ENCODE data around the gene TPRA1.

DNA sequence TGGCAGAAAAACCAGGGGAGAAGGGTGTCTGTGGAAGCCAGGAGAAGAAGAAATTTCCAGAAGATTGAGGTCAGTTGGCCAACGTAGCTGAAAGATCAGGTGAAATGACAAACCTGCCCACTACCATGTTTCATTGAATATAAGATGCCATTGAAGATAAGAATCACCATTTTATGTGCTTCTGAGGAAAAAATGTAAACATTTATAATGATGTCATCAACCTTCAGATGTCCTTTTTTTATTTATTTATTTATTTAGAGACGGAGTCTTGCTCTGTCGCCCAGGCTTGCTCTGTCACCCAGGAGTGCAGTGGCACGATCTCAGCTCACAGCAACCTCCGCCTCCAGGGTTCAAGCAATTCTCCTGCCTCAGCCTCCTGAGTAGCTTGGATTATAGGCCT, 33.5 kb upstream of the TPRA1 start:
- TF ChIP-seq, protein P1, sequence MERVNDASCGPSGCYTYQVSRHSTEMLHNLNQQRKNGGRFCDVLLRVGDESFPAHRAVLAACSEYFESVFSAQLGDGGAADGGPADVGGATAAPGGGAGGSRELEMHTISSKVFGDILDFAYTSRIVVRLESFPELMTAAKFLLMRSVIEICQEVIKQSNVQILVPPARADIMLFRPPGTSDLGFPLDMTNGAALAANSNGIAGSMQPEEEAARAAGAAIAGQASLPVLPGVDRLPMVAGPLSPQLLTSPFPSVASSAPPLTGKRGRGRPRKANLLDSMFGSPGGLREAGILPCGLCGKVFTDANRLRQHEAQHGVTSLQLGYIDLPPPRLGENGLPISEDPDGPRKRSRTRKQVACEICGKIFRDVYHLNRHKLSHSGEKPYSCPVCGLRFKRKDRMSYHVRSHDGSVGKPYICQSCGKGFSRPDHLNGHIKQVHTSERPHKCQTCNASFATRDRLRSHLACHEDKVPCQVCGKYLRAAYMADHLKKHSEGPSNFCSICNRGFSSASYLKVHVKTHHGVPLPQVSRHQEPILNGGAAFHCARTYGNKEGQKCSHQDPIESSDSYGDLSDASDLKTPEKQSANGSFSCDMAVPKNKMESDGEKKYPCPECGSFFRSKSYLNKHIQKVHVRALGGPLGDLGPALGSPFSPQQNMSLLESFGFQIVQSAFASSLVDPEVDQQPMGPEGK (CRISPR knock-in tag; IDR thresholded peaks at IDR 0.05; ENCODE audit: borderline replicate concordance), result no peak
- TF ChIP-seq, protein P2, sequence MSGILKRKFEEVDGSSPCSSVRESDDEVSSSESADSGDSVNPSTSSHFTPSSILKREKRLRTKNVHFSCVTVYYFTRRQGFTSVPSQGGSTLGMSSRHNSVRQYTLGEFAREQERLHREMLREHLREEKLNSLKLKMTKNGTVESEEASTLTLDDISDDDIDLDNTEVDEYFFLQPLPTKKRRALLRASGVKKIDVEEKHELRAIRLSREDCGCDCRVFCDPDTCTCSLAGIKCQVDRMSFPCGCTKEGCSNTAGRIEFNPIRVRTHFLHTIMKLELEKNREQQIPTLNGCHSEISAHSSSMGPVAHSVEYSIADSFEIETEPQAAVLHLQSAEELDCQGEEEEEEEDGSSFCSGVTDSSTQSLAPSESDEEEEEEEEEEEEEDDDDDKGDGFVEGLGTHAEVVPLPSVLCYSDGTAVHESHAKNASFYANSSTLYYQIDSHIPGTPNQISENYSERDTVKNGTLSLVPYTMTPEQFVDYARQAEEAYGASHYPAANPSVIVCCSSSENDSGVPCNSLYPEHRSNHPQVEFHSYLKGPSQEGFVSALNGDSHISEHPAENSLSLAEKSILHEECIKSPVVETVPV (CRISPR knock-in tag; IDR thresholded peaks at IDR 0.05), result no peak
- TF ChIP-seq TCF4 (CRISPR knock-in tag; IDR thresholded peaks at IDR 0.05; ENCODE audit: borderline replicate concordance) (no peak), ARNTL (CRISPR knock-in tag; IDR thresholded peaks at IDR 0.05; ENCODE audit: borderline replicate concordance, low read depth) (no peak), ZFP30 (CRISPR knock-in tag; IDR thresholded peaks at IDR 0.05) (no peak), ZNF70 (CRISPR knock-in tag; IDR thresholded peaks at IDR 0.05) (no peak), GLIS3 (CRISPR knock-in tag; IDR thresholded peaks at IDR 0.05) (no peak), RARB (CRISPR knock-in tag; IDR thresholded peaks at IDR 0.05) (no peak), ESRRG (CRISPR knock-in tag; IDR thresholded peaks at IDR 0.05) (no peak), BACH2 (CRISPR knock-in tag; IDR thresholded peaks at IDR 0.05; ENCODE audit: borderline replicate concordance) (no peak)
- TF ChIP-seq, protein P3, sequence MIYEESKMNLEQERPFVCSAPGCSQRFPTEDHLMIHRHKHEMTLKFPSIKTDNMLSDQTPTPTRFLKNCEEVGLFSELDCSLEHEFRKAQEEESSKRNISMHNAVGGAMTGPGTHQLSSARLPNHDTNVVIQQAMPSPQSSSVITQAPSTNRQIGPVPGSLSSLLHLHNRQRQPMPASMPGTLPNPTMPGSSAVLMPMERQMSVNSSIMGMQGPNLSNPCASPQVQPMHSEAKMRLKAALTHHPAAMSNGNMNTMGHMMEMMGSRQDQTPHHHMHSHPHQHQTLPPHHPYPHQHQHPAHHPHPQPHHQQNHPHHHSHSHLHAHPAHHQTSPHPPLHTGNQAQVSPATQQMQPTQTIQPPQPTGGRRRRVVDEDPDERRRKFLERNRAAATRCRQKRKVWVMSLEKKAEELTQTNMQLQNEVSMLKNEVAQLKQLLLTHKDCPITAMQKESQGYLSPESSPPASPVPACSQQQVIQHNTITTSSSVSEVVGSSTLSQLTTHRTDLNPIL (CRISPR knock-in tag; IDR thresholded peaks at IDR 0.05; ENCODE audit: low read depth), result no peak
- TF ChIP-seq, protein P4, sequence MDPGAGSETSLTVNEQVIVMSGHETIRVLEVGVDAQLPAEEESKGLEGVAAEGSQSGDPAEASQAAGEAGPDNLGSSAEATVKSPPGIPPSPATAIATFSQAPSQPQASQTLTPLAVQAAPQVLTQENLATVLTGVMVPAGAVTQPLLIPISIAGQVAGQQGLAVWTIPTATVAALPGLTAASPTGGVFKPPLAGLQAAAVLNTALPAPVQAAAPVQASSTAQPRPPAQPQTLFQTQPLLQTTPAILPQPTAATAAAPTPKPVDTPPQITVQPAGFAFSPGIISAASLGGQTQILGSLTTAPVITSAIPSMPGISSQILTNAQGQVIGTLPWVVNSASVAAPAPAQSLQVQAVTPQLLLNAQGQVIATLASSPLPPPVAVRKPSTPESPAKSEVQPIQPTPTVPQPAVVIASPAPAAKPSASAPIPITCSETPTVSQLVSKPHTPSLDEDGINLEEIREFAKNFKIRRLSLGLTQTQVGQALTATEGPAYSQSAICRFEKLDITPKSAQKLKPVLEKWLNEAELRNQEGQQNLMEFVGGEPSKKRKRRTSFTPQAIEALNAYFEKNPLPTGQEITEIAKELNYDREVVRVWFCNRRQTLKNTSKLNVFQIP (CRISPR knock-in tag; IDR thresholded peaks at IDR 0.05; ENCODE audit: borderline replicate concordance, low read depth), result no peak
